NCI-H82 treated with DMSO at 0.1 percent for 48 hours (cell line): ENCODE data around the gene ELMO1.
A peak's percentile ranks its signal among the peaks of the same experiment; 100 is the strongest.

Experiments used
- DNase-seq: peaks from one replicate; lab custom pipeline; 2025; ENCODE audit not compliant: unreplicated experiment; lab: John Stamatoyannopoulos, UW

ELMO1 gene

GRCh38 chr7:37071124-37071523 is 377.5 kb downstream of the ELMO1 start:
- DNase-seq, result no peak

- peak; percentile 94 for DNase-seq
These were observed 378.2 kb downstream of the ELMO1 start for GRCh38 chr7:37070471-37070870.

- DNase-seq, result no peak
These were observed 378.6 kb downstream of the ELMO1 start for GRCh38 chr7:37070031-37070430.

- DNase-seq, result no peak
These were observed 379.3 kb downstream of the ELMO1 start for GRCh38 chr7:37069336-37069735.

- no peak for DNase-seq
These were observed 379.8 kb downstream of the ELMO1 start for GRCh38 chr7:37068902-37069301.

GRCh38 chr7:37068038-37068437 is 380.6 kb downstream of the ELMO1 start:
- peak; percentile 35 for DNase-seq

GRCh38 chr7:37065779-37066271 is 382.8 kb downstream of the ELMO1 start:
- DNase-seq, result no peak

GRCh38 chr7:37062560-37062859 is 386.2 kb downstream of the ELMO1 start:
- DNase-seq, result no peak

GRCh38 chr7:37061849-37062559 is 386.7 kb downstream of the ELMO1 start:
- no peak for DNase-seq

- no peak for DNase-seq
These were observed 392.3 kb downstream of the ELMO1 start for GRCh38 chr7:37056234-37056912.

GRCh38 chr7:37054624-37055241 is 393.9 kb downstream of the ELMO1 start:
- no peak for DNase-seq

- no peak for DNase-seq
These were observed 396.0 kb downstream of the ELMO1 start for GRCh38 chr7:37052705-37053104.

GRCh38 chr7:37050801-37051200 is 397.9 kb downstream of the ELMO1 start:
- no peak for DNase-seq

GRCh38 chr7:37048674-37049073 is 400.0 kb downstream of the ELMO1 start:
- no peak for DNase-seq

GRCh38 chr7:37047260-37047659 is 401.4 kb downstream of the ELMO1 start:
- no peak for DNase-seq

- DNase-seq, result no peak
These were observed 402.1 kb downstream of the ELMO1 start for GRCh38 chr7:37046531-37047079.

- peak; percentile 45 for DNase-seq
These were observed 402.9 kb downstream of the ELMO1 start for GRCh38 chr7:37045681-37046179.

- no peak for DNase-seq
These were observed 407.2 kb downstream of the ELMO1 start for GRCh38 chr7:37041461-37041860.

GRCh38 chr7:37040330-37040729 is 408.3 kb downstream of the ELMO1 start:
- DNase-seq, result no peak

GRCh38 chr7:37039131-37039749 is 409.4 kb downstream of the ELMO1 start:
- DNase-seq, result no peak

- no peak for DNase-seq
These were observed 410.0 kb downstream of the ELMO1 start for GRCh38 chr7:37038706-37039105.
